K562 (cell line): Measurements from ENCODE around the gene TCHP. TPM values are rescaled to one million over a fixed set of nuclear protein-coding genes. Genes with fewer than 3 reads are reported as not detected.

Source experiments
- ADNP ChIP-seq: fragments of 200-800 bp; sonication (Bioruptor generic); IDR thresholded peaks from 2 replicates; pipeline ENCODE4 v1.6.1; 2016; ENCODE audit warnings: missing genetic modification characterization, missing compliant biosample characterization
- CEBPB ChIP-seq: fragments of 450-650 bp; IDR thresholded peaks from 2 replicates; pipeline ENCODE4 v1.6.1; 2016; ENCODE audit warnings: missing genetic modification characterization, missing compliant biosample characterization
- DDX20 ChIP-seq: fragments of 450-650 bp; IDR thresholded peaks from 2 replicates; pipeline ENCODE4 v1.6.1; 2016; ENCODE audit warnings: missing genetic modification characterization, low read depth, mild to moderate bottlenecking, missing compliant biosample characterization, moderate library complexity
- DIDO1 ChIP-seq: fragments of 450-650 bp; IDR thresholded peaks from 2 replicates; pipeline ENCODE4 v1.6.1; 2016; ENCODE audit warnings: low read depth, missing biosample characterization, missing genetic modification characterization
- DPF2 ChIP-seq: fragments of 450-650 bp; IDR thresholded peaks from 2 replicates; pipeline ENCODE4 v1.6.1; 2016
- ESRRB ChIP-seq: fragments of 250-450 bp; sonication (Bioruptor Pico); IDR thresholded peaks from 2 replicates; pipeline ENCODE4 v1.5.0; 2020; ENCODE audit warnings: mild to moderate bottlenecking, moderate library complexity, borderline replicate concordance
- FOSL1 ChIP-seq: fragments of 200-800 bp; sonication (Bioruptor generic); conservative IDR thresholded peaks from 2 replicates; pipeline ENCODE4 v1.6.1; 2016; ENCODE audit warnings: missing genetic modification characterization, missing compliant biosample characterization
- MECOM ChIP-seq: fragments of 250-450 bp; sonication (Bioruptor Pico); IDR thresholded peaks from 2 replicates; pipeline ENCODE4 v1.8.0; 2022; ENCODE audit warnings: inconsistent platforms
- NRF1 ChIP-seq, 2 experiments: fragments of 450-650 bp; IDR thresholded peaks in 1 of 2; conservative IDR thresholded peaks in 1 of 2; 2 replicates each; pipeline ENCODE4 v1.6.1; 2014; ENCODE audit warnings: mild to moderate bottlenecking in 2 of 2
- RBM34 ChIP-seq: fragments of 200-400 bp; formaldehyde crosslinking; IDR thresholded peaks from 2 replicates; pipeline ENCODE4 v1.6.1; 2018; ENCODE audit warnings: low read length, borderline replicate concordance; ENCODE audit not compliant: insufficient read depth
- SAFB ChIP-seq: fragments of 200-400 bp; formaldehyde crosslinking; IDR thresholded peaks from 2 replicates; pipeline ENCODE4 v1.6.1; 2017; ENCODE audit warnings: low read depth, low read length, borderline replicate concordance
- TAF15 ChIP-seq: fragments of 200-400 bp; formaldehyde crosslinking; IDR thresholded peaks from 2 replicates; pipeline ENCODE4 v1.6.1; 2017; ENCODE audit warnings: mild to moderate bottlenecking, low read depth, low read length, moderate library complexity
- ZNF318 ChIP-seq, 2 experiments: fragments of 450-650 bp; IDR thresholded peaks; 2 replicates each; pipeline ENCODE4 v1.6.1; 2016; ENCODE audit warnings: mild to moderate bottlenecking in 2 of 2, borderline replicate concordance in 1 of 2, low read depth in 1 of 2, moderate library complexity in 1 of 2
- ZNF449 ChIP-seq: fragments of 250-450 bp; sonication (Bioruptor Pico); IDR thresholded peaks from 2 replicates; pipeline ENCODE4 v1.8.0; 2022; ENCODE audit warnings: moderate library complexity, mild to moderate bottlenecking, inconsistent platforms
- ZNF586 ChIP-seq: fragments of 450-650 bp; formaldehyde crosslinking; conservative IDR thresholded peaks from 2 replicates; pipeline ENCODE4 v1.4.0; 2020; ENCODE audit warnings: mild to moderate bottlenecking, moderate library complexity
- ZNF655 ChIP-seq: fragments of 250-450 bp; sonication (Bioruptor Pico); IDR thresholded peaks from 2 replicates; pipeline ENCODE4 v1.5.0; 2021
- polyA plus RNA-seq, 8 experiments: library from polyadenylated mRNA; depleted of rRNA in 4 of 8; stranded (reverse) in 5 of 8; unstranded in 3 of 8; fragments of >200 nt; fragmentation: Nextera tagmentation in 2 of 8; fragmentation: Illumina TruSeq in 1 of 8; extraction: Ambion mirVana in 2 of 8; extraction: Trizol in 1 of 8; gene quantifications; 2 replicates each; pipeline versions ENCODE4 v1.2.1 to v1.2.3, GENCODE V29; 2011 to 2014; ENCODE audit warnings: inconsistent platforms in 1 of 8, missing spikeins in 1 of 8
- total RNA-seq, 7 experiments: library from RNA; depleted of rRNA in 6 of 7; stranded (reverse); fragments of >200 nt in 6 of 7; fragmentation: Illumina TruSeq in 2 of 7; extraction: Trizol in 2 of 7; gene quantifications; 2 replicates each; pipeline versions ENCODE4 v1.2.1 to v1.2.3, GENCODE V29; 2011 to 2021; ENCODE audit warnings: low replicate concordance in 1 of 7

TCHP gene
- total and polyA plus RNA-seq, 9 of the 15 experiments (the other 6 are each of a cell fraction or from before 2014, with no cell fraction given): 3.4 to 30.4 (median 19.7) TPM

- no peak for TF ChIP-seq ZNF318 (IDR thresholded peaks at IDR 0.05; ENCODE audit: borderline replicate concordance in 1 of 2, low read depth in 1 of 2)
- peak; percentile 52 to 56; a peak in 2 of 4 replicates for TF ChIP-seq NRF1 (conservative IDR thresholded peaks at IDR 0.05 in 1 of 2, IDR thresholded peaks at IDR 0.05 in 1 of 2)
- no peak for TF ChIP-seq ZNF449 (CRISPR knock-in tag)
- no peak for TF ChIP-seq DIDO1 (tag)
- no peak for TF ChIP-seq DDX20 (tag)
- TF ChIP-seq TAF15: no peak
- no peak for TF ChIP-seq ADNP (tag)
- no peak for TF ChIP-seq MECOM (CRISPR knock-in tag)
- TF ChIP-seq ESRRB (CRISPR knock-in tag): no peak
- no peak for TF ChIP-seq SAFB
- TF ChIP-seq RBM34: no peak
- no peak for TF ChIP-seq DPF2
- TF ChIP-seq ZNF655 (CRISPR knock-in tag): no peak
- TF ChIP-seq ZNF586 (CRISPR knock-in tag): no peak
- no peak for TF ChIP-seq CEBPB (tag)
- TF ChIP-seq FOSL1 (tag): no peak
These were observed 19.8 kb upstream of the TCHP start, which contains the start of gene GLTP (continued) for GRCh38 chr12:109880043-109880931.
